ENCODE data around the gene MYBPC1. TPM values are rescaled to one million over a fixed set of nuclear protein-coding genes. Genes with fewer than 3 reads are reported as not detected.

Gene MYBPC1
- total RNA-seq, 1 experiment from 2014 or later, result not detected

DNA sequence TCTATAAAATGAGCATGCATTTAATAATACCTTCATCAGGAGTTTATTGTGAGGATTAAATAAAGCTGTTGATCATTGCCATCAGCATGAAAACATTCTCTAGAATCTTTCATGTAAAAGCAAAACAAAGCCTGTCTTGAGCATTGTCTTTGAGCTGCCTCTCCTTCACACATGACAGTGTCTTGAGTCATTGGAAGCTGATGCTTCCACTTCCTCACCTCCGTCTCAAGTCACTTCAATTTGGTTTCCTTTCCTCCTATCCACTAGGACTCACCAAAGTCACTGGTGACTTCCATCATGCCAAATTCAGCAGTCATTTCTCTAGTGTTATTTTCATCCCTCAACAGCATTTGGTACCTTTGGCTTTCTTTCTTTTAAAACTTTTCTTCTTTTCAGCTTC lies 31.6 kb upstream of the MYBPC1 start:
- Histone ChIP-seq H4K8ac (replicated peaks; ENCODE audit: insufficient read length, low read depth, low read length) (no peak overlapping the region), H3K9ac (ENCODE audit: extremely low read depth, insufficient read length, low read length) (no peak overlapping the region), H3K56ac (ENCODE audit: insufficient read length, low read depth, low read length) (no peak overlapping the region), H3K14ac (ENCODE audit: insufficient read depth, low read length) (no peak overlapping the region), H4K5ac (ENCODE audit: insufficient read length, low read depth, low read length) (no peak overlapping the region), H3K27me3 (ENCODE audit: insufficient read depth, low read length) (no peaks in the 10 kb centered on the region), H3K23me2 (ENCODE audit: insufficient read length, low read depth, low read length, poor library complexity, severe bottlenecking) (no peaks in the 10 kb centered on the region), H3K9me3 (ENCODE audit: control insufficient read depth, low read depth, low read length) (no peaks in the 10 kb centered on the region), H3T11ph (ENCODE audit: low read length) (no peak overlapping the region), H3K4ac (ENCODE audit: low read depth, low read length) (no peak overlapping the region), H3K4me2 (ENCODE audit: insufficient read depth, insufficient read length, low read length) (no peak overlapping the region), H3K79me2 (ENCODE audit: insufficient read depth, low read length) (no peaks in the 10 kb centered on the region), H2BK120ac (ENCODE audit: low read depth, low read length, poor library complexity, severe bottlenecking) (no peak overlapping the region), H2AK5ac (ENCODE audit: insufficient read length, low read length) (no peak overlapping the region), H4K91ac (ENCODE audit: insufficient read length, low read depth, low read length) (no peak overlapping the region), H2AFZ (ENCODE audit: low read length) (no peak overlapping the region), H2BK15ac (ENCODE audit: low read depth, low read length) (no peak overlapping the region), H3K23ac (ENCODE audit: insufficient read length, low read depth, low read length) (no peak overlapping the region), H2BK5ac (ENCODE audit: insufficient read length, low read length) (no peak overlapping the region), H3K4me1 (ENCODE audit: insufficient read depth, low read length) (peaks cover 17% of the 10 kb centered on the region; the same call in 1 of the 2 replicates), H2BK20ac (ENCODE audit: low read depth, low read length, poor library complexity, severe bottlenecking) (no peak overlapping the region), H3K27ac (ENCODE audit: insufficient read length, low read depth, low read length) (no peak overlapping the region), H2BK12ac (ENCODE audit: insufficient read length, low read depth, low read length) (no peak overlapping the region), H3K18ac (ENCODE audit: insufficient read length, low read depth, low read length) (no peak overlapping the region), H4K20me1 (ENCODE audit: control insufficient read depth, insufficient read depth, insufficient read length) (no peaks in the 10 kb centered on the region), H3K79me1 (ENCODE audit: insufficient read depth, low read depth, low read length, poor library complexity, severe bottlenecking) (no peaks in the 10 kb centered on the region)
- no peaks in the 10 kb centered on the region for H3K27me3 Mint-ChIP-seq (ENCODE audit: low read depth)
- no peak overlapping the region for H3K27ac Mint-ChIP-seq
- no peak overlapping the region for H3K4me3 Mint-ChIP-seq
- peaks cover 0 to 2% of the 10 kb centered on the region in 2 experiments; a peak in 1 of 5 replicates for H3K9me3 Mint-ChIP-seq
- H3K4me1 Mint-ChIP-seq, result peaks cover 41 to 43% of the 10 kb centered on the region in 2 experiments
- TF ChIP-seq, protein P1, sequence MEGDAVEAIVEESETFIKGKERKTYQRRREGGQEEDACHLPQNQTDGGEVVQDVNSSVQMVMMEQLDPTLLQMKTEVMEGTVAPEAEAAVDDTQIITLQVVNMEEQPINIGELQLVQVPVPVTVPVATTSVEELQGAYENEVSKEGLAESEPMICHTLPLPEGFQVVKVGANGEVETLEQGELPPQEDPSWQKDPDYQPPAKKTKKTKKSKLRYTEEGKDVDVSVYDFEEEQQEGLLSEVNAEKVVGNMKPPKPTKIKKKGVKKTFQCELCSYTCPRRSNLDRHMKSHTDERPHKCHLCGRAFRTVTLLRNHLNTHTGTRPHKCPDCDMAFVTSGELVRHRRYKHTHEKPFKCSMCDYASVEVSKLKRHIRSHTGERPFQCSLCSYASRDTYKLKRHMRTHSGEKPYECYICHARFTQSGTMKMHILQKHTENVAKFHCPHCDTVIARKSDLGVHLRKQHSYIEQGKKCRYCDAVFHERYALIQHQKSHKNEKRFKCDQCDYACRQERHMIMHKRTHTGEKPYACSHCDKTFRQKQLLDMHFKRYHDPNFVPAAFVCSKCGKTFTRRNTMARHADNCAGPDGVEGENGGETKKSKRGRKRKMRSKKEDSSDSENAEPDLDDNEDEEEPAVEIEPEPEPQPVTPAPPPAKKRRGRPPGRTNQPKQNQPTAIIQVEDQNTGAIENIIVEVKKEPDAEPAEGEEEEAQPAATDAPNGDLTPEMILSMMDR (conservative IDR thresholded peaks at IDR 0.05), result no peak
- no CpG with 5 or more reads among the region's 1 CpG for WGBS (ENCODE audit: extremely low coverage, insufficient read length, low lambda C conversion rate)
- DNase-seq, result no peak
- H3K36me3 Mint-ChIP-seq (ENCODE audit: insufficient read depth in 1 of 3, low read depth in 3 of 3), result peaks cover 0 to 4% (median 0%) of the 10 kb centered on the region in 3 experiments; a peak in 1 of 7 replicates
